Measurements from ENCODE around the gene RASEF.

The RASEF gene

GRCh38 chr9:83020864-83021263 is 42.1 kb downstream of the RASEF start:
- Histone ChIP-seq H3K27ac (ENCODE audit: low read depth, low read length) (no peak overlapping the region), H3K27me3 (ENCODE audit: control insufficient read depth, low read length) (no peaks in the 10 kb centered on the region), H3K4me3 (ENCODE audit: low read length) (no peak overlapping the region), H3K9me2 (replicated peaks; ENCODE audit: control insufficient read depth, low read length) (no peaks in the 10 kb centered on the region), H3K4me2 (ENCODE audit: low read length) (no peak overlapping the region), H3K36me3 (ENCODE audit: control insufficient read depth, low read length) (no peaks in the 10 kb centered on the region), H3K4me1 (ENCODE audit: control insufficient read depth, low read length) (no peaks in the 10 kb centered on the region), H3K79me2 (ENCODE audit: control insufficient read depth, low read length) (no peaks in the 10 kb centered on the region), H4K20me1 (ENCODE audit: control insufficient read depth, insufficient read depth, low read depth, low read length) (no peaks in the 10 kb centered on the region), H3K9me3 (ENCODE audit: control insufficient read depth, insufficient read depth, low read length) (no peaks in the 10 kb centered on the region), H3F3A (ENCODE audit: control insufficient read depth, insufficient read depth) (no peaks in the 10 kb centered on the region)
- TF ChIP-seq EZH2phosphoT487 (IDR thresholded peaks at IDR 0.05; ENCODE audit: borderline replicate concordance, low read length) (no peak), CTCF (IDR thresholded peaks at IDR 0.05; ENCODE audit: low read depth, low read length, poor library complexity, severe bottlenecking) (no peak)

- no peaks in the 10 kb centered on the region for H3K79me2 ChIP-seq (ENCODE audit: control insufficient read depth, low read length)
- no peaks in the 10 kb centered on the region for H3K27me3 ChIP-seq (ENCODE audit: control insufficient read depth, low read length)
- H3K4me3 ChIP-seq (ENCODE audit: low read length), result no peak overlapping the region
- no peaks in the 10 kb centered on the region for H4K20me1 ChIP-seq (ENCODE audit: control insufficient read depth, insufficient read depth, low read depth, low read length)
- H3K9me2 ChIP-seq (replicated peaks; ENCODE audit: control insufficient read depth, low read length), result no peaks in the 10 kb centered on the region
- no peak for TF ChIP-seq EZH2phosphoT487 (IDR thresholded peaks at IDR 0.05; ENCODE audit: borderline replicate concordance, low read length)
- no peak for TF ChIP-seq CTCF (IDR thresholded peaks at IDR 0.05; ENCODE audit: low read depth, low read length, poor library complexity, severe bottlenecking)
- no peaks in the 10 kb centered on the region for H3K36me3 ChIP-seq (ENCODE audit: control insufficient read depth, low read length)
- no peaks in the 10 kb centered on the region for H3K4me1 ChIP-seq (ENCODE audit: control insufficient read depth, low read length)
- no peaks in the 10 kb centered on the region for H3K9me3 ChIP-seq (ENCODE audit: control insufficient read depth, insufficient read depth, low read length)
- no peaks in the 10 kb centered on the region for H3F3A ChIP-seq (ENCODE audit: control insufficient read depth, insufficient read depth)
- H3K27ac ChIP-seq (ENCODE audit: low read depth, low read length), result no peak overlapping the region
- no peak overlapping the region for H3K4me2 ChIP-seq (ENCODE audit: low read length)
Measured at GRCh38 chr9:83020327-83020726, 42.6 kb downstream of the RASEF start.

GRCh38 chr9:83019246-83019645 is 43.7 kb downstream of the RASEF start:
- H3K4me3 ChIP-seq (ENCODE audit: low read length), result no peak overlapping the region
- no peak overlapping the region for H3K27ac ChIP-seq (ENCODE audit: low read depth, low read length)
- no peaks in the 10 kb centered on the region for H3K27me3 ChIP-seq (ENCODE audit: control insufficient read depth, low read length)
- no peaks in the 10 kb centered on the region for H3K9me3 ChIP-seq (ENCODE audit: control insufficient read depth, insufficient read depth, low read length)
- H3K36me3 ChIP-seq (ENCODE audit: control insufficient read depth, low read length), result no peaks in the 10 kb centered on the region
- no peaks in the 10 kb centered on the region for H4K20me1 ChIP-seq (ENCODE audit: control insufficient read depth, insufficient read depth, low read depth, low read length)
- TF ChIP-seq EZH2phosphoT487 (IDR thresholded peaks at IDR 0.05; ENCODE audit: borderline replicate concordance, low read length) (no peak), CTCF (IDR thresholded peaks at IDR 0.05; ENCODE audit: low read depth, low read length, poor library complexity, severe bottlenecking) (no peak)
- no peak overlapping the region for H3K4me2 ChIP-seq (ENCODE audit: low read length)
- H3K4me1 ChIP-seq (ENCODE audit: control insufficient read depth, low read length), result no peaks in the 10 kb centered on the region
- H3K79me2 ChIP-seq (ENCODE audit: control insufficient read depth, low read length), result no peaks in the 10 kb centered on the region
- no peaks in the 10 kb centered on the region for H3K9me2 ChIP-seq (replicated peaks; ENCODE audit: control insufficient read depth, low read length)
- H3F3A ChIP-seq (ENCODE audit: control insufficient read depth, insufficient read depth), result no peaks in the 10 kb centered on the region

GRCh38 chr9:83015897-83016296 is 47.0 kb downstream of the RASEF start:
- H3F3A ChIP-seq (ENCODE audit: control insufficient read depth, insufficient read depth), result no peaks in the 10 kb centered on the region
- TF ChIP-seq EZH2phosphoT487 (IDR thresholded peaks at IDR 0.05; ENCODE audit: borderline replicate concordance, low read length) (no peak), CTCF (IDR thresholded peaks at IDR 0.05; ENCODE audit: low read depth, low read length, poor library complexity, severe bottlenecking) (no peak)
- no peaks in the 10 kb centered on the region for H4K20me1 ChIP-seq (ENCODE audit: control insufficient read depth, insufficient read depth, low read depth, low read length)
- H3K4me3 ChIP-seq (ENCODE audit: low read length), result no peak overlapping the region
- no peak overlapping the region for H3K27ac ChIP-seq (ENCODE audit: low read depth, low read length)
- no peaks in the 10 kb centered on the region for H3K79me2 ChIP-seq (ENCODE audit: control insufficient read depth, low read length)
- no peaks in the 10 kb centered on the region for H3K4me1 ChIP-seq (ENCODE audit: control insufficient read depth, low read length)
- H3K9me3 ChIP-seq (ENCODE audit: control insufficient read depth, insufficient read depth, low read length), result no peaks in the 10 kb centered on the region
- H3K36me3 ChIP-seq (ENCODE audit: control insufficient read depth, low read length), result no peaks in the 10 kb centered on the region
- no peaks in the 10 kb centered on the region for H3K27me3 ChIP-seq (ENCODE audit: control insufficient read depth, low read length)
- no peak overlapping the region for H3K4me2 ChIP-seq (ENCODE audit: low read length)
- H3K9me2 ChIP-seq (replicated peaks; ENCODE audit: control insufficient read depth, low read length), result no peaks in the 10 kb centered on the region

Measured in DOHH2 (cell line).